MM.1S (cell line): ENCODE data around the gene MYH11.

ENCODE experiments used
- CTCF ChIP-seq: fragments of 300-600 bp; sonication (generic); IDR thresholded peaks from 2 replicates; pipeline ENCODE4 v1.5.1; 2016; ENCODE audit warnings: antibody characterized with exemption, low read length, mixed read lengths
- EZH2phosphoT487 ChIP-seq: fragments of 300-600 bp; sonication (generic); IDR thresholded peaks from 2 replicates; pipeline ENCODE4 v1.6.1; 2018; ENCODE audit warnings: antibody characterized with exemption, low read length

DNA sequence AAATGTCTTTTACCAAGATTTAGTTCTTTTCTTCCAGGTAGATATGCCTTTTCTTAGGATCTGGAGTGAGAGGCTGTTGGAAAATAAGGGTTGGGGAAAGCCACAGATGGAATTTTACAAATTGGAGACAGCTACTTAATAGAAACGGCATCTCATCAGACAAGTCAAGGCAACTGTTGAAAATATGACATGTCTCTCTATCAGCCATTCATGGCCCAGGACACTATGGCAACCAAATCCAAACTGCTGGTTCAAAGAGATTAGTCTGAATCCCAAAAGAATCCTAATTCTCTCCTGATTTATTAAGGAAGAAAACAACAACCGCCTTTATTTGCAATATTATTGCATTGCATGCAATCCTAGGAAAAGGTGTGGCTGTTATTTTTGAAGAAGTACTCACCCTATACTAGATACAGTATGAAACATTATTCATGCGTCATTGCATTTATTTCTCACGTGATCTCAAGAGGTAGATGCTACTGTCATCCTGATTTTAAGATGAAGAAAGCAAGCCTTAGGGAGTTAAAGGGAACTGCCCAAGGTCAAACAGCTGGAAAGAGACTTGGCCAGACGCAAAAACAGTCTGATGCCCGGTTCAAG is 44.2 kb upstream of the MYH11 start:
- no peak for TF ChIP-seq CTCF
- TF ChIP-seq EZH2phosphoT487, result no peak
